ENCODE results near the gene SNRPD2. TPM values are rescaled to one million over a fixed set of nuclear protein-coding genes. Genes with fewer than 3 reads are reported as not detected.

SNRPD2 gene
- polyA plus RNA-seq, 1 donor (not counting 4 experiments of a cell fraction or from before 2014, with no cell fraction given), result 1,051 TPM

DNA sequence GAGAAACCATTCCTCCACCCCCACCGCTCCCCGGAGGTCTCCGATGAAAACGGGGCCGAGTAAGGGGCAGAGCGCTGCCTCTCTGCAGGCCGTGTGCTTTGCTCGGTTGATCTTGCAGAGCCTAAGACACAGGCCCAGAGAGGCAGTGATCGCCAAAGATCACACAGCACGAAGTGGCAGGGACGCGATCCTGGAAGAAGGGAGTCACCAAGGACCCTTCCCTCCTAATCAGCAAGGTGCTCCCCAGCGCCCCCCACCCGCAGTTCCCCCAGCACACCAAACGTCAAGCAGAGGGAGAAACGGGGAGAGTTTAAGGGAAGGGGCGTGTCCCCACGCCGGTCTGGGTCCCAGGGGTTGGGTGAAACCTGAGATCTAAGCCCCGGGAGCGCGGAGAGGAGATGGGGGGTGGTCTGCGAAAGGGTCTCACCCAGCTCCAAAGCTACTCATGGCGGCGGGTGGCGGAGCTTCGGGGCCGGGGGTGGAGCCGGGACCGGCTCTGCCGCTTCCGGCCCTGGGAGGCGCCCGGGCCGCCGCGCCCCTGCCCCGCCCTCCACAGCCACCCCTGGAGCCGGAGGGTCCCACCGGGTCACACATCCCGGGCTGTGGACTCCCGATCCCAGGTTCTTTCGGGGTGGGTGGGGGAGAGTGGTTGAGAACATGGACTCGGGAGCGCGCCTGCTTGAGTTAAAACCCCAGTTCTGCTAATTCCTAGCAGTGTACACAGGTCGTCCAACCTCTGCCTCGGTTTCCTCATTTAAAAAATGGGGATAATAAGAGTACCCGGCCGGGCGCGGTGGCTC, 52.6 kb downstream of the SNRPD2 start, which contains the start of gene EML2:
Gene EML2, minus strand, starts transcription at position 468 of the 800 bp plus-strand sequence. Its CDS starts 21 bp downstream, at position 447.
- peak within 1 kb of the TSS; percentile 77 for H2AFZ ChIP-seq (ENCODE audit: control insufficient read depth, low read length)
- no peaks in the 10 kb centered on the region for H3K9me3 ChIP-seq (ENCODE audit: control insufficient read depth, low read depth, low read length)
- no peaks in the 10 kb centered on the region for H3K27me3 ChIP-seq (ENCODE audit: control insufficient read depth, extremely low read depth, insufficient read depth, low read length)
- H3K9me1 ChIP-seq (ENCODE audit: control insufficient read depth, extremely low read depth, insufficient read depth, low read length), result peaks cover 2% of the 10 kb centered on the region
- H3K79me2 ChIP-seq (ENCODE audit: control insufficient read depth, insufficient read depth, low read length), result peaks cover 3% of the 10 kb centered on the region
- peak within 1 kb of the TSS; percentile 76 for H3K27ac ChIP-seq (ENCODE audit: control insufficient read depth, insufficient read depth, low read length)
- peaks cover 39% of the 10 kb centered on the region for H3K4me1 ChIP-seq (ENCODE audit: control insufficient read depth, extremely low read depth, insufficient read depth, low read length)
- peak within 1 kb of the TSS; percentile 48 to 78 (median 69) for H3K4me3 ChIP-seq (ENCODE audit: control insufficient read depth in 2 of 3, extremely low read depth in 1 of 3, insufficient read depth in 2 of 3, low read depth in 1 of 3, low read length in 3 of 3)
- dilution Hi-C loops (cut with MboI; ENCODE audit: extremely low pct_ligation_motif_present, low sequenced_read_pairs), result no loop called here
- peak within 1 kb of the TSS; percentile 65 for H3K4me2 ChIP-seq (ENCODE audit: control insufficient read depth, extremely low read depth, insufficient read depth, low read depth, low read length)
- TF ChIP-seq, protein P1, sequence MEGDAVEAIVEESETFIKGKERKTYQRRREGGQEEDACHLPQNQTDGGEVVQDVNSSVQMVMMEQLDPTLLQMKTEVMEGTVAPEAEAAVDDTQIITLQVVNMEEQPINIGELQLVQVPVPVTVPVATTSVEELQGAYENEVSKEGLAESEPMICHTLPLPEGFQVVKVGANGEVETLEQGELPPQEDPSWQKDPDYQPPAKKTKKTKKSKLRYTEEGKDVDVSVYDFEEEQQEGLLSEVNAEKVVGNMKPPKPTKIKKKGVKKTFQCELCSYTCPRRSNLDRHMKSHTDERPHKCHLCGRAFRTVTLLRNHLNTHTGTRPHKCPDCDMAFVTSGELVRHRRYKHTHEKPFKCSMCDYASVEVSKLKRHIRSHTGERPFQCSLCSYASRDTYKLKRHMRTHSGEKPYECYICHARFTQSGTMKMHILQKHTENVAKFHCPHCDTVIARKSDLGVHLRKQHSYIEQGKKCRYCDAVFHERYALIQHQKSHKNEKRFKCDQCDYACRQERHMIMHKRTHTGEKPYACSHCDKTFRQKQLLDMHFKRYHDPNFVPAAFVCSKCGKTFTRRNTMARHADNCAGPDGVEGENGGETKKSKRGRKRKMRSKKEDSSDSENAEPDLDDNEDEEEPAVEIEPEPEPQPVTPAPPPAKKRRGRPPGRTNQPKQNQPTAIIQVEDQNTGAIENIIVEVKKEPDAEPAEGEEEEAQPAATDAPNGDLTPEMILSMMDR (optimal IDR thresholded peaks at IDR 0.05 in 1 of 3, IDR thresholded peaks at IDR 0.05 in 1 of 3, conservative IDR thresholded peaks at IDR 0.05 in 1 of 3; ENCODE audit: extremely low read depth in 1 of 3, insufficient read depth in 2 of 3, low read length in 3 of 3), result peak in 2 of 3 experiments; percentile 22 to 64
- no peak for TF ChIP-seq EZH2 (IDR thresholded peaks at IDR 0.05; ENCODE audit: low read length)
- peak within 1 kb of the TSS; percentile 77 for H3K9ac ChIP-seq (ENCODE audit: control insufficient read depth, extremely low read depth, insufficient read depth, low read length)
- peaks cover 0 to 2% of the 10 kb centered on the region in 2 experiments for H3K36me3 ChIP-seq (ENCODE audit: control insufficient read depth in 2 of 2, extremely low read depth in 1 of 2, insufficient read depth in 2 of 2, low read length in 2 of 2)
- DNase-seq (ENCODE audit: low read depth, low spot score) (no peak), FAIRE-seq (no peak)
- H4K20me1 ChIP-seq (ENCODE audit: control insufficient read depth, extremely low read depth, insufficient read depth, low read length), result no peaks in the 10 kb centered on the region

DNA sequence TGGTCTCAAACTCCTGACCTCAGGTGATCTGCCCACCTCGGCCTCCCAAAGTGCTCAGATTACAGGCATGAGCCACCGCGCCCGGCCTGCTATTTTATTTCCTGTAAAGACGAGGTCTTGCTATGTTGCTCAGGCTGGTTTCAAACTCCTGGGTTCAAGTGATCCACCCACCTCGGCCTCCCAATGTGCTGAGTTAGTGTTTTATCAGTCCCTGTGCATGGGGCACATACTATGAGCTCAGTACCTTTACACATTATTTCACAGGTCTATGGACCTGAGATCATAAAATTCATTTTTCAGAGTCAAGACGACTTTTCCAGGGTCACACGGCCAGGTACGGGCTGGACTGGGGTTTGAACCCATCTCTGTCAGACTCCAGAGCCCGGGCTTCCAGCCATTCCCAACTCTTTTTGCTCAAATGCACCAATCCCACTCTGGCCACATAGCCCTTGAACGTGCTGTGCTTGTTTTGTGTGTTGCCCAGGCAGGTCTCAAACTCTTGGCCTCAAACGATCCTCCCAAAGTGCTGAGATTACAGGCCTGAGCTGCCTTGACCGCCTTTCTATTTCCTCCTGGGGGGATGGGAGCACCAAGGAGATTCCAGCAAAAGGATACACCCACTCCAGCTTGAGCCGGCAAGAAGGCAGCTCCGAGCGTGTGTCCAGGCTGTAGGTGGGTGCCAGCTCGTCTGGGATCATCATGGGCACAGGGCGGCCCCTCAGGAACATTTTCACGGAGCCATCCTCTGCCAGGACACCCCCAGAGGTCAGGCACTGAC, 53.7 kb downstream of the SNRPD2 start:
- peak overlapping the region; percentile 76 for H3K27ac ChIP-seq (ENCODE audit: control insufficient read depth, insufficient read depth, low read length)
- FAIRE-seq (peak; percentile 48), DNase-seq (ENCODE audit: low read depth, low spot score) (no peak)
- H3K9ac ChIP-seq (ENCODE audit: control insufficient read depth, extremely low read depth, insufficient read depth, low read length), result peak overlapping the region; percentile 77
- dilution Hi-C loops (cut with MboI; ENCODE audit: extremely low pct_ligation_motif_present, low sequenced_read_pairs), result no loop called here
- peaks cover 36% of the 10 kb centered on the region for H3K4me1 ChIP-seq (ENCODE audit: control insufficient read depth, extremely low read depth, insufficient read depth, low read length)
- peak overlapping the region; percentile 65 for H3K4me2 ChIP-seq (ENCODE audit: control insufficient read depth, extremely low read depth, insufficient read depth, low read depth, low read length)
- no peaks in the 10 kb centered on the region for H4K20me1 ChIP-seq (ENCODE audit: control insufficient read depth, extremely low read depth, insufficient read depth, low read length)
- no peaks in the 10 kb centered on the region for H3K27me3 ChIP-seq (ENCODE audit: control insufficient read depth, extremely low read depth, insufficient read depth, low read length)
- peaks cover 3% of the 10 kb centered on the region for H3K79me2 ChIP-seq (ENCODE audit: control insufficient read depth, insufficient read depth, low read length)
- H3K4me3 ChIP-seq (ENCODE audit: control insufficient read depth in 2 of 3, extremely low read depth in 1 of 3, insufficient read depth in 2 of 3, low read depth in 1 of 3, low read length in 3 of 3), result peak overlapping the region; percentile 48 to 78 (median 69)
- no peaks in the 10 kb centered on the region for H3K9me3 ChIP-seq (ENCODE audit: control insufficient read depth, low read depth, low read length)
- TF ChIP-seq EZH2 (IDR thresholded peaks at IDR 0.05; ENCODE audit: low read length), result no peak
- TF ChIP-seq, protein P1 (optimal IDR thresholded peaks at IDR 0.05 in 1 of 3, IDR thresholded peaks at IDR 0.05 in 1 of 3, conservative IDR thresholded peaks at IDR 0.05 in 1 of 3; ENCODE audit: extremely low read depth in 1 of 3, insufficient read depth in 2 of 3, low read length in 3 of 3), result no peak
- H3K9me1 ChIP-seq (ENCODE audit: control insufficient read depth, extremely low read depth, insufficient read depth, low read length), result peaks cover 2% of the 10 kb centered on the region
- H3K36me3 ChIP-seq (ENCODE audit: control insufficient read depth in 2 of 2, extremely low read depth in 1 of 2, insufficient read depth in 2 of 2, low read length in 2 of 2), result peaks cover 0 to 2% of the 10 kb centered on the region in 2 experiments
- H2AFZ ChIP-seq (ENCODE audit: control insufficient read depth, low read length), result no peak overlapping the region

Small RNA genes within 50 kb of the gene (small RNA-seq; reads per million reads assigned to genes)
- 0.07 to 5.0 (median 2.5) reads per million in 3 experiments for gene MIR642A (ENCODE audit: insufficient read length in 3 of 3, low read depth in 3 of 3, low replicate concordance in 1 of 3)
- 0 reads per million in 3 experiments for gene RN7SL836P (ENCODE audit: insufficient read length in 3 of 3, low read depth in 3 of 3, low replicate concordance in 1 of 3)

Other genes with a start within 250 kb of the SNRPD2 start
- gene FOSB, start 224.0 kb downstream of the SNRPD2 start, polyA plus RNA-seq, result 0.27 to 4.6 TPM (median 3.9 TPM) in 3 replicates
- gene RTN2, start 194.9 kb downstream of the SNRPD2 start, polyA plus RNA-seq, result 8.5 to 13.6 TPM (median 12.2 TPM) in 3 replicates
- 1.9 to 2.5 TPM (median 2.0 TPM) in 3 replicates for gene PPM1N, start 193.5 kb downstream of the SNRPD2 start, polyA plus RNA-seq
- 99.0 to 117 TPM (median 110 TPM) in 3 replicates for gene VASP, start 184.5 kb downstream of the SNRPD2 start, polyA plus RNA-seq
- 11.9 to 16.5 TPM (median 16.5 TPM) in 3 replicates for gene OPA3, start 107.2 kb downstream of the SNRPD2 start, polyA plus RNA-seq
- 0.13 to 0.14 TPM in 2 of 3 replicates, not detected in the other for gene GPR4, start 89.7 kb downstream of the SNRPD2 start, polyA plus RNA-seq
- 35.4 to 43.4 TPM (median 41.8 TPM) in 3 replicates for gene EML2, start 52.6 kb downstream of the SNRPD2 start, polyA plus RNA-seq
- gene GIPR, start 23.7 kb downstream of the SNRPD2 start, polyA plus RNA-seq, result 0.97 to 2.2 TPM (median 1.4 TPM) in 3 replicates
- 11.9 to 13.3 TPM (median 13.2 TPM) in 3 replicates for gene QPCTL, start 713 bp upstream of the SNRPD2 start, polyA plus RNA-seq
- 2.1 to 2.4 TPM (median 2.4 TPM) in 3 replicates for gene FBXO46, start 38.9 kb upstream of the SNRPD2 start, polyA plus RNA-seq
- gene MEIOSIN, start 41.5 kb upstream of the SNRPD2 start, polyA plus RNA-seq, result not detected in 3 replicates
- gene SIX5, start 77.3 kb upstream of the SNRPD2 start, polyA plus RNA-seq, result 1.3 to 2.2 TPM (median 2.0 TPM) in 3 replicates
- 7.0 to 12.8 TPM (median 8.1 TPM) in 3 replicates for gene DMPK, start 90.5 kb upstream of the SNRPD2 start, polyA plus RNA-seq
- 10.1 to 16.5 TPM (median 12.5 TPM) in 3 replicates for gene DMWD, start 100.9 kb upstream of the SNRPD2 start, polyA plus RNA-seq
- not detected in 3 replicates for gene RSPH6A, start 123.4 kb upstream of the SNRPD2 start, polyA plus RNA-seq
- gene SYMPK, start 171.2 kb upstream of the SNRPD2 start, polyA plus RNA-seq, result 43.8 to 63.2 TPM (median 56.0 TPM) in 3 replicates
- 0.03 to 0.05 TPM in 2 of 3 replicates, not detected in the other for gene FOXA3, start 172.4 kb upstream of the SNRPD2 start, polyA plus RNA-seq
- 1.7 to 3.1 TPM (median 3.1 TPM) in 3 replicates for gene IRF2BP1, start 194.2 kb upstream of the SNRPD2 start, polyA plus RNA-seq
- 1.1 to 1.6 TPM (median 1.3 TPM) in 3 replicates for gene MYPOP, start 210.7 kb upstream of the SNRPD2 start, polyA plus RNA-seq
- gene NANOS2, start 222.8 kb upstream of the SNRPD2 start, polyA plus RNA-seq, result not detected in 3 replicates

Data from keratinocyte (primary cell).